ENCODE measurements around the gene AK1. TPM values are rescaled to one million over a fixed set of nuclear protein-coding genes. Genes with fewer than 3 reads are reported as not detected.

The AK1 gene
- total and polyA plus RNA-seq, 2 of the 13 experiments (the other 11 are each of a cell fraction or from before 2014, with no cell fraction given), result 19.1 to 32.8 TPM

GRCh38 chr9:127919253-127919815, 41.9 kb upstream of the AK1 start (continued):
- TF ChIP-seq ZNF614 (CRISPR knock-in tag; IDR thresholded peaks at IDR 0.05; ENCODE audit: borderline replicate concordance) (0 out of 2 replicates have a peak, but pooled peaks have one; percentile 18), ZNF430 (CRISPR knock-in tag; IDR thresholded peaks at IDR 0.05) (no peak), MED1 (CRISPR knock-in tag; IDR thresholded peaks at IDR 0.05) (0 out of 2 replicates have a peak, but pooled peaks have one; percentile 39), MLXIP (CRISPR knock-in tag; IDR thresholded peaks at IDR 0.05; ENCODE audit: borderline replicate concordance) (no peak), ZNF263 (CRISPR knock-in tag; IDR thresholded peaks at IDR 0.05) (0 out of 2 replicates have a peak, but pooled peaks have one; percentile 42), JUND (CRISPR knock-in tag; IDR thresholded peaks at IDR 0.05) (peak; percentile 64; the same call in 1 of the 2 replicates), U2AF1 (optimal IDR thresholded peaks at IDR 0.05; ENCODE audit: low read depth, low read length) (no peak), BHLHE40 (IDR thresholded peaks at IDR 0.05; ENCODE audit: low read length) (0 out of 2 replicates have a peak, but pooled peaks have one; percentile 3), ZNF839 (CRISPR knock-in tag; IDR thresholded peaks at IDR 0.05; ENCODE audit: borderline replicate concordance) (no peak), ZBTB21 (CRISPR knock-in tag; IDR thresholded peaks at IDR 0.05) (0 out of 2 replicates have a peak, but pooled peaks have one; percentile 47), SP5 (CRISPR knock-in tag; IDR thresholded peaks at IDR 0.05; ENCODE audit: borderline replicate concordance, low read depth) (peak; percentile 18; the same call in 1 of the 2 replicates), HOXA7 (CRISPR knock-in tag; IDR thresholded peaks at IDR 0.05) (no peak), MAFF (IDR thresholded peaks at IDR 0.05; ENCODE audit: low read depth, low read length) (peak; percentile 93), ZFP91 (CRISPR knock-in tag; IDR thresholded peaks at IDR 0.05; ENCODE audit: borderline replicate concordance) (0 out of 2 replicates have a peak, but pooled peaks have one; percentile 9), FOSL1 (CRISPR knock-in tag; IDR thresholded peaks at IDR 0.05; ENCODE audit: borderline replicate concordance) (peak; percentile 65; the same call in 1 of the 2 replicates), RXRB (CRISPR knock-in tag; IDR thresholded peaks at IDR 0.05; ENCODE audit: borderline replicate concordance) (0 out of 2 replicates have a peak, but pooled peaks have one; percentile 12), CENPBD1 (CRISPR knock-in tag; IDR thresholded peaks at IDR 0.05; ENCODE audit: borderline replicate concordance, low read depth) (no peak), ZNF724P (CRISPR knock-in tag; IDR thresholded peaks at IDR 0.05; ENCODE audit: borderline replicate concordance) (0 out of 2 replicates have a peak, but pooled peaks have one; percentile 17), STAG1 (CRISPR knock-in tag; IDR thresholded peaks at IDR 0.05) (0 out of 2 replicates have a peak, but pooled peaks have one; percentile 6), SALL2 (CRISPR knock-in tag; IDR thresholded peaks at IDR 0.05) (0 out of 2 replicates have a peak, but pooled peaks have one; percentile 63), NFE2L2 (IDR thresholded peaks at IDR 0.05; ENCODE audit: low read length) (peak; percentile 55; the same call in 1 of the 2 replicates)
- TF ChIP-seq, protein P1, sequence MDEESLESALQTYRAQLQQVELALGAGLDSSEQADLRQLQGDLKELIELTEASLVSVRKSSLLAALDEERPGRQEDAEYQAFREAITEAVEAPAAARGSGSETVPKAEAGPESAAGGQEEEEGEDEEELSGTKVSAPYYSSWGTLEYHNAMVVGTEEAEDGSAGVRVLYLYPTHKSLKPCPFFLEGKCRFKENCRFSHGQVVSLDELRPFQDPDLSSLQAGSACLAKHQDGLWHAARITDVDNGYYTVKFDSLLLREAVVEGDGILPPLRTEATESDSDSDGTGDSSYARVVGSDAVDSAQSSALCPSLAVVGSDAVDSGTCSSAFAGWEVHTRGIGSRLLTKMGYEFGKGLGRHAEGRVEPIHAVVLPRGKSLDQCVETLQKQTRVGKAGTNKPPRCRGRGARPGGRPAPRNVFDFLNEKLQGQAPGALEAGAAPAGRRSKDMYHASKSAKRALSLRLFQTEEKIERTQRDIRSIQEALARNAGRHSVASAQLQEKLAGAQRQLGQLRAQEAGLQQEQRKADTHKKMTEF (CRISPR knock-in tag; IDR thresholded peaks at IDR 0.05), result peak; percentile 36
- TF ChIP-seq, protein P2, sequence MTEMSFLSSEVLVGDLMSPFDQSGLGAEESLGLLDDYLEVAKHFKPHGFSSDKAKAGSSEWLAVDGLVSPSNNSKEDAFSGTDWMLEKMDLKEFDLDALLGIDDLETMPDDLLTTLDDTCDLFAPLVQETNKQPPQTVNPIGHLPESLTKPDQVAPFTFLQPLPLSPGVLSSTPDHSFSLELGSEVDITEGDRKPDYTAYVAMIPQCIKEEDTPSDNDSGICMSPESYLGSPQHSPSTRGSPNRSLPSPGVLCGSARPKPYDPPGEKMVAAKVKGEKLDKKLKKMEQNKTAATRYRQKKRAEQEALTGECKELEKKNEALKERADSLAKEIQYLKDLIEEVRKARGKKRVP (CRISPR knock-in tag; IDR thresholded peaks at IDR 0.05), result peak in 1 of 2 experiments; percentile 64; a peak in 2 of 4 replicates

Measured in HepG2 (cell line).